GM10248 (cell line): ENCODE data around the gene CD74.

Source experiments
- CTCF ChIA-PET: fragments of 300-600 bp; sonication (Branson Sonifier 250); formaldehyde crosslinking; extraction: SDS; loops from one replicate; lab custom pipeline; 2021; ENCODE audit warnings: antibody characterized with exemption; lab: Yijun Ruan, JAX
- POLR2A ChIA-PET: fragments of 350-650 bp; sonication (Branson Sonifier 250); formaldehyde crosslinking; extraction: SDS; loops from one replicate; lab custom pipeline; 2020; ENCODE audit warnings: antibody characterized with exemption; lab: Yijun Ruan, JAX
- DNase-seq: peaks from one replicate; pipeline ENCODE4 v3.0.0; 2012; ENCODE audit errors: extremely low spot score
- TF ChIP-seq, protein P1 (sequence below): IDR thresholded peaks from 2 replicates; pipeline ENCODE4 v1.5.1; 2012; ENCODE audit warnings: mild to moderate bottlenecking, low read depth; ENCODE audit errors: extremely low read depth, missing control alignments, control extremely low read depth

CD74 gene

DNA sequence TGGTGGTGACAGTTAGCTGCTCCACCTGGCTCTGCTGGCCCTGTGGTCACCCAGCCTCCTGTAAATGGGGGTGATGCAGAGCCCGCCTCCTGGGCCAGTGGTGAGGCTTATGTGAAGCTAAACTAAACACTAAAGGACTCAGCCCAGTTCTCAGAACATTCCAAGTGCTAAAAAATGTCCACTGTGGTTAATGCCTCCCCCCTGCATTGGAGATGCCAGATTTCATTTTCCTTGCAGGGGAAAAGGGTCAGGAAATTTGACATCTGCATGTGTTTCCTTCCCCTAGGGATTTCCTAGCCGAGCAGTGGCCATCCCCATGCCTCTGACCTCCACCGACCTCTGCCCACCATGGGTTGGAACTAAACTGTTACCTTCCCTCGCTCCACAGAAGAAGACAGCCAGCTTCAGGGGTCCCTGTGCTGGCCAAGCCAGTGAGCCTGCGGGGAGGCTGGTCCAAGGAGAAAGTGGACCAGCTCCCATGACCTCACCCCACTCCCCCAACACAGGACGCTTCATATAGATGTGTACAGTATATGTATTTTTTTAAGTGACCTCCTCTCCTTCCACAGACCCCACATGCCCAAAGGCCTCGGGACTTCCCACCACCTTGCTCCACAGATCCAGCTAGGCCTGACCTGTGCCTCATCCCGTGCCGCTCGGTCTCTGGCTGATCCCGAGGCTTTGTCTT is 13.0 kb downstream of the CD74 start:
- ChIA-PET POLR2A (interaction anchor here (0.9 to 5.6 kb wide), 10 partner anchors 7 to 154 kb away, joined by 3 to 63 read pairs (median 6); partner anchors contain the start of gene CD74), CTCF (interaction anchor here (0.9 to 14.3 kb wide), 17 partner anchors 7 to 160 kb away, joined by 3 to 222 read pairs (median 7); partner anchors contain the start of genes CD74 and RPS14)
- no peak for DNase-seq
- TF ChIP-seq, protein P1, sequence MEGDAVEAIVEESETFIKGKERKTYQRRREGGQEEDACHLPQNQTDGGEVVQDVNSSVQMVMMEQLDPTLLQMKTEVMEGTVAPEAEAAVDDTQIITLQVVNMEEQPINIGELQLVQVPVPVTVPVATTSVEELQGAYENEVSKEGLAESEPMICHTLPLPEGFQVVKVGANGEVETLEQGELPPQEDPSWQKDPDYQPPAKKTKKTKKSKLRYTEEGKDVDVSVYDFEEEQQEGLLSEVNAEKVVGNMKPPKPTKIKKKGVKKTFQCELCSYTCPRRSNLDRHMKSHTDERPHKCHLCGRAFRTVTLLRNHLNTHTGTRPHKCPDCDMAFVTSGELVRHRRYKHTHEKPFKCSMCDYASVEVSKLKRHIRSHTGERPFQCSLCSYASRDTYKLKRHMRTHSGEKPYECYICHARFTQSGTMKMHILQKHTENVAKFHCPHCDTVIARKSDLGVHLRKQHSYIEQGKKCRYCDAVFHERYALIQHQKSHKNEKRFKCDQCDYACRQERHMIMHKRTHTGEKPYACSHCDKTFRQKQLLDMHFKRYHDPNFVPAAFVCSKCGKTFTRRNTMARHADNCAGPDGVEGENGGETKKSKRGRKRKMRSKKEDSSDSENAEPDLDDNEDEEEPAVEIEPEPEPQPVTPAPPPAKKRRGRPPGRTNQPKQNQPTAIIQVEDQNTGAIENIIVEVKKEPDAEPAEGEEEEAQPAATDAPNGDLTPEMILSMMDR = no peak

DNA sequence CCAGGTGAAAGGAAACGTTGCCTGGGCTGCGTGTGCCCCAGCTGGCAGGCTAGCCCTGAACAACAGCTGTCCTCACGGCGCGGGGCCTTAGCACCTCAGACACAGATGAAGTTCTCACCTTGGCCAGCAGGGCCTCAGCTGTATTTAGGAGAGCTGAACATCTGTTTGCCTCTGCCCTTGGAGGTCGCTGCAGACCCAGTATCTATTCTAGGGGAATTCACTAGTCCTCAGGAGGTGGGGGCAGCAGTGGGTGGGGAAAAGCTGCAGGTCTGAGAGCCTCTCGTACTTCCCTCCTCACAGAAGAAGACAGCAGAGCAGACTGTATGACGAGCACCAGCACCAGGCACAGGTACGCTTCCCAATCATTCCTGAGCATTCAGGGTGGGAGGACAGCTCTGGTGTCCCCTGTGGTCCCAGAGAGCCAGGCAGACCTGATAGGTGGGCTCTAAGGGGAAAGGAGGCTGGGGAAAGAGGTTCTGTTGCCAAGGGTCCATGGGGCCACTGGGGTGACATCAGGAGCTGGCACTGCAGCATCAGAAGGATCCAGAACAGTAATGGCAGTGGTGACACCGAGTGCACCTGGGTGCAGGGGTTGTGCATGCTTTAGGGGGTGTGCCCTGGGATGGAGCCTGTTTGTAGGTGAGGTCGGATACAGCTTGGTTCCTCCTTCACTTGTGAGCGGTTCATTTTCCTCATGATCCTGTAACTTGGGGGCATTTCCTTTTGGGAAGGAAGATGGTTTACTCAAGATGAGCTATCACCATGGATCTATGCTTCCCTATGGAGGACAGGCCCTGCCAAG is 13.8 kb downstream of the CD74 start:
- CTCF ChIA-PET = interaction anchor here (0.9 to 14.3 kb wide), 25 partner anchors 8 to 187 kb away, joined by 3 to 222 read pairs (median 6); partner anchors contain the start of genes CD74 and RPS14
- peak; percentile 82 for DNase-seq
- TF ChIP-seq, protein P1 = peak; percentile 75
- POLR2A ChIA-PET = interaction anchor here (0.6 to 5.6 kb wide), 11 partner anchors 8 to 51 kb away, joined by 3 to 63 read pairs (median 6); partner anchors contain the start of genes CD74 and RPS14

DNA sequence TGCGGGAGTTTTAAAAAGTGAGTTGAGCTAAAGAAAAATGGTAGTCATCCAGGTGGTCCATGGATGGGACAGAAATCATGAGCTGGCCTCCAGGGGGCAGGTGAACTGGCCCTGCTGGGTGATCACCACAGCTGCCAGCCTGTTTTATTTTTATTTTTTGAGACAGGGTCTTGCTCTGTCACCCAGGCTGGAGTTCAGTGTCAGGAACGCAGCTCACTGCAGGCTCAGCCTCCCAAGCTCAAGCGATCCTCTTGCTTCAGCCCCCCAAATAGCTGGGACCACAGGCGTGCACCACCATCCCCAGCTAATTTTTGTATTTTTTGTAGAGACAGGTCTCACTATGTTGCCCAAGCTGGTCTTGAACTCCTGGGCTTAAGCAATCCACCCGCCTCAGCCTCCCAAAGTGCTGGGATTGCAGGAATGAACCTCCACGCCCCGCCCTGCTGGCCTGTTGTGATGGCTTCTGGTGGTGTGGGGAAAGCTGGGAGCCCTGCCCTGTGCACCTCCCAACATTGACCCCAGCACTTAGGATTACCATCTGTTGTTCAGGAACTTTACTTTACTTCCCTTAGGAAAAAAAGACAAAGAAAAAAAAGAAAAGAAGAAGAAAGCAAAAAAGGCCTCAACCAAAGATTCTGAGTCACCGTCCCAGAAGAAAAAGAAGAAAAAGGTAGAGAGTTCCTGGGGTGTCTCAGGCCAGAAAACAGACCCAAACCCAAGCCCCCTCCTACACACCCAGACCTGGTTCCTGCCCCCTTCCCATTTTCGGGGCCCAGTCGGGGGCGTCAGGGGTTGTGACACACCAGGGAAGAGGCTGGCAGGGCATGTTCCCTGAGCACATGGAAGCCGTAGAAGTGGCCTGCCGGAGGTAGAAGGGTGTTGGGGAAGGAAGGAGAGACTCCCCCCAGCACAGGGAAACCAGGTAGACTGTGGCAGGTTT is 14.7 kb downstream of the CD74 start:
- ChIA-PET POLR2A (interaction anchor here (0.8 to 5.6 kb wide), 10 partner anchors 9 to 52 kb away, joined by 3 to 63 read pairs (median 10); partner anchors contain the start of genes CD74 and RPS14), CTCF (interaction anchor here (1.0 to 14.3 kb wide), 26 partner anchors 9 to 186 kb away, joined by 3 to 222 read pairs (median 6); partner anchors contain the start of genes CD74 and RPS14)
- TF ChIP-seq, protein P1 = no peak
- DNase-seq = no peak

DNA sequence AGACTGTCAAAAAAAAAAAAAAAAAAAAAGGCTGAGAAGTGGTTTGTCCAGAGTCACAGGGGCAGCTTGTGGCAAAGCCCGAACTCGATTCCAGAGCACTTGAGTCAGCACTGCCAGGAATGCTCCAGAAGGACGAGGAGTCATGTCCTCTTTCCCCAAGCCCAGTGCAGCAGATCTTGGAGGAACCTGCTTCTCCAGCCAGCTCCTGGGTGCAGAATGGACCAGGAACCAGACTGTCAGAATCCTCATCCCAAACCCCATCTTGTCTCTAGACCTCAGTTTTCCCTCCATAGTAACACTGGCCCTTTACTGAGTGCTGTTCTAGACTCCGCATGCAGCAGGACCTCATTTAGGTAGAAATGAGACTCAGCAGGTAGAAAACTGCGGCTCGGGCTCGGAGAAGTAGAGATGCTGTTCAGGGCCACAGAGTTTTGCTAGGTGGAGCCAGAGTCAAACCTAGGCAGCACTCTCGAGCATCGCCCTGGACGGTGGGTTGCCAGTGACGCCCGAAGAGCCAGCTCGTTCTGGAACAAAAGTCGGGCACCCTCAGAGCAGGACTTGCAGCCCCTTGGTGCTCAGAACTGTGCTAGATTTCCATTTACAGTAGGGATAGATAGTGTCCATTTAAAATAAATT is 15.4 kb downstream of the CD74 start:
- no peak for DNase-seq
- ChIA-PET POLR2A (interaction anchor here (0.6 to 5.6 kb wide), 10 partner anchors 9 to 264 kb away, joined by 3 to 63 read pairs (median 10); partner anchors contain the start of gene CD74), CTCF (interaction anchor here (0.9 to 14.3 kb wide), 17 partner anchors 9 to 185 kb away, joined by 3 to 222 read pairs (median 4); partner anchors contain the start of genes CD74 and RPS14)
- TF ChIP-seq, protein P1 = no peak

DNA sequence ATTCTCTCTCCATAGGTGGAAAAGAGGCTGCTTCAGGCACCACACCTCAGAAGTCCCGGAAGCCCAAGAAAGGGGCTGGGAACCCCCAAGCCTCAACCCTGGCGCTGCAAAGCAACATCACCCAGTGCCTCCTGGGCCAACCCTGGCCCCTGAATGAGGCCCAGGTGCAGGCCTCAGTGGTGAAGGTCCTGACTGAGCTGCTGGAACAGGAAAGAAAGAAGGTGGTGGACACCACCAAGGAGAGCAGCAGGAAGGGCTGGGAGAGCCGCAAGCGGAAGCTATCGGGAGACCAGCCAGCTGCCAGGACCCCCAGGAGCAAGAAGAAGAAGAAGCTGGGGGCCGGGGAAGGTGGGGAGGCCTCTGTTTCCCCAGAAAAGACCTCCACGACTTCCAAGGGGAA is 16.4 kb downstream of the CD74 start:
- ChIA-PET CTCF (interaction anchor here (0.9 to 14.3 kb wide), 10 partner anchors 10 to 164 kb away, joined by 3 to 222 read pairs (median 4); partner anchors contain the start of gene RPS14), POLR2A (interaction anchor here (1.3 to 5.6 kb wide), 5 partner anchors 8 to 40 kb away, joined by 3 to 63 read pairs (median 11); partner anchors contain the start of gene CD74)

More for the DNA sequence above, 16.4 kb downstream of the CD74 start:
- DNase-seq = no peak
- TF ChIP-seq, protein P1 = no peak
